HCT116 (cell line): ENCODE results near the gene SARS1. TPM values are rescaled to one million over a fixed set of nuclear protein-coding genes. Genes with fewer than 3 reads are reported as not detected.

Experiments
- ATAC-seq: fragments of 200-7000 bp; cut with Tn5 transposase; 2 replicates; pipeline ENCODE4 v1.9.1; 2020; ENCODE audit warnings: mild to moderate bottlenecking, moderate library complexity
- BruUV-seq: library from RNA; stranded (reverse); fragments of 400-500 nt; replicated peaks from 2 replicates; lab custom pipeline; 2021; lab: Mats Ljungman, UMichigan
- CTCF ChIA-PET: fragments of 300-600 bp; sonication (Branson Sonifier 250); formaldehyde crosslinking; loops from one replicate; lab custom pipeline; 2021; ENCODE audit warnings: antibody characterized with exemption; lab: Charles Lee
- POLR2A ChIA-PET: fragments of 300-600, 350-600 bp; sonication (Branson Sonifier 250); formaldehyde crosslinking; loops from one replicate; lab custom pipeline; 2021; ENCODE audit warnings: antibody characterized with exemption; lab: Charles Lee
- RAD21 ChIA-PET, 2 experiments: fragments of 300-600 bp; sonication (Branson Sonifier 250); formaldehyde crosslinking; loops; one replicate each; lab custom pipeline; 2023; ENCODE audit warnings: low total read pairs in 2 of 2; ENCODE audit not compliant: uncharacterized antibody in 2 of 2, unreplicated experiment in 2 of 2, low non-redundant PET in 1 of 2; lab: Charles Lee
- DNase-seq: peaks from one replicate; pipeline ENCODE4 v3.0.0-alpha.2; 2010; ENCODE audit warnings: low read depth, low spot score
- H2AFZ ChIP-seq: fragments of 200-600 bp; shearing (Covaris generic), sonication (generic); 2 replicates; pipeline ENCODE4 v1.6.1; 2017; ENCODE audit warnings: low read depth, mixed run types, mixed read lengths, antibody characterized with exemption, low read length; ENCODE audit not compliant: poor library complexity, severe bottlenecking
- H3K27ac ChIP-seq: 2 replicates; pipeline ENCODE4 v1.5.1; 2012; ENCODE audit warnings: low read depth, low read length
- H3K27me3 ChIP-seq: fragments of 200-600 bp; sonication (generic); 2 replicates; pipeline ENCODE4 v1.6.1; 2016; ENCODE audit warnings: mixed run types, low read length, mixed read lengths; ENCODE audit not compliant: insufficient read depth
- H3K36me3 ChIP-seq, 2 experiments: fragments of 200-500 bp in 1 of 2; fragments of 200-600 bp in 1 of 2; sonication (Bioruptor generic) in 1 of 2; sonication (generic) in 1 of 2; 2 replicates each; pipeline versions ENCODE4 v1.5.1 to v1.6.1; 2014 to 2016; ENCODE audit warnings: low read length in 2 of 2, inconsistent platforms in 1 of 2, mixed read lengths in 1 of 2, mixed run types in 1 of 2; ENCODE audit not compliant: insufficient read depth in 2 of 2, control insufficient read depth in 1 of 2
- H3K4me1 ChIP-seq, 2 experiments: fragments of 200-600 bp in 1 of 2; sonication (generic) in 1 of 2; 2 replicates each; pipeline versions ENCODE4 v1.5.1 to v1.6.1; 2012 to 2017; ENCODE audit warnings: low read length in 2 of 2, inconsistent platforms in 1 of 2, mild to moderate bottlenecking in 1 of 2, mixed read lengths in 1 of 2, mixed run types in 1 of 2, moderate library complexity in 1 of 2; ENCODE audit not compliant: insufficient read depth in 2 of 2, control insufficient read depth in 1 of 2
- H3K4me2 ChIP-seq: fragments of 200-600 bp; sonication (generic); 2 replicates; pipeline ENCODE4 v1.6.1; 2017; ENCODE audit warnings: mixed run types, low read length, mixed read lengths
- H3K4me3 ChIP-seq, 2 experiments: fragments of 200-600 bp in 1 of 2; sonication (generic) in 1 of 2; replicated peaks in 1 of 2; 2 replicates each; pipeline ENCODE4 v1.5.1; 2011 to 2016; ENCODE audit warnings: low read length in 2 of 2, control low read depth in 1 of 2, low read depth in 1 of 2, mild to moderate bottlenecking in 1 of 2, mixed read lengths in 1 of 2, mixed run types in 1 of 2
- H3K79me2 ChIP-seq: fragments of 200-600 bp; sonication (generic); 2 replicates; pipeline ENCODE4 v1.6.1; 2017; ENCODE audit warnings: mild to moderate bottlenecking, mixed run types, low read length, moderate library complexity, mixed read lengths; ENCODE audit not compliant: insufficient read depth
- H3K9ac ChIP-seq: fragments of 200-600 bp; sonication (generic); 2 replicates; pipeline ENCODE4 v1.6.1; 2016; ENCODE audit warnings: low read length, mixed read lengths
- H3K9me2 ChIP-seq: fragments of 200-600 bp; sonication (generic), shearing (Covaris generic); 2 replicates; pipeline ENCODE4 v1.6.1; 2017; ENCODE audit warnings: mixed run types, mild to moderate bottlenecking, moderate library complexity; ENCODE audit not compliant: insufficient read depth
- H3K9me3 ChIP-seq, 2 experiments: fragments of 200-500 bp in 1 of 2; fragments of 200-600 bp in 1 of 2; sonication (Bioruptor generic) in 1 of 2; sonication (generic) in 1 of 2; 2 replicates each; pipeline ENCODE4 v1.6.1; 2014 to 2017; ENCODE audit warnings: low read length in 2 of 2, mixed read lengths in 2 of 2, inconsistent platforms in 1 of 2, low read depth in 1 of 2, mild to moderate bottlenecking in 1 of 2, mixed run types in 1 of 2, moderate library complexity in 1 of 2; ENCODE audit not compliant: control insufficient read depth in 1 of 2, insufficient read depth in 1 of 2
- H4K20me1 ChIP-seq: fragments of 200-600 bp; sonication (generic), shearing (Covaris generic); 2 replicates; pipeline ENCODE4 v1.6.1; 2017; ENCODE audit warnings: mixed run types, mild to moderate bottlenecking, moderate library complexity; ENCODE audit not compliant: insufficient read depth
- ATF3 ChIP-seq: IDR thresholded peaks from 2 replicates; pipeline ENCODE4 v1.6.1; 2012
- ELF1 ChIP-seq: IDR thresholded peaks from 2 replicates; pipeline ENCODE4 v1.6.1; 2012; ENCODE audit warnings: low read depth, borderline replicate concordance
- EZH2phosphoT487 ChIP-seq: fragments of 200-600 bp; IDR thresholded peaks from 2 replicates; pipeline ENCODE4 v1.6.1; 2018; ENCODE audit warnings: antibody characterized with exemption, borderline replicate concordance
- FOSL1 ChIP-seq: IDR thresholded peaks from 2 replicates; pipeline ENCODE4 v1.6.1; 2012; ENCODE audit warnings: low read depth
- JUND ChIP-seq: IDR thresholded peaks from 2 replicates; pipeline ENCODE4 v1.6.1; 2012
- POLR2AphosphoS5 ChIP-seq: IDR thresholded peaks from 2 replicates; pipeline ENCODE4 v1.6.1; 2011; ENCODE audit warnings: mild to moderate bottlenecking, low read depth, low read length, moderate library complexity
- RAD21 ChIP-seq: IDR thresholded peaks from 2 replicates; pipeline ENCODE4 v1.6.1; 2012; ENCODE audit warnings: low read depth, mild to moderate bottlenecking
- SIN3A ChIP-seq: IDR thresholded peaks from 2 replicates; pipeline ENCODE4 v1.6.1; 2012; ENCODE audit warnings: low read depth
- SRF ChIP-seq: IDR thresholded peaks from 2 replicates; pipeline ENCODE4 v1.6.1; 2012; ENCODE audit warnings: low read depth
- TCF7L2 ChIP-seq: IDR thresholded peaks from 2 replicates; pipeline ENCODE4 v1.7.0; 2011; ENCODE audit warnings: borderline replicate concordance, inconsistent platforms; ENCODE audit not compliant: insufficient read depth, insufficient read length; ENCODE audit errors: extremely low read depth
- YY1 ChIP-seq: IDR thresholded peaks from 2 replicates; pipeline ENCODE4 v1.6.1; 2011; ENCODE audit warnings: low read length, low read depth, moderate library complexity, mild to moderate bottlenecking; ENCODE audit not compliant: insufficient replicate concordance; ENCODE audit errors: extremely low read depth
- ZFX ChIP-seq: fragments of 450-650 bp; IDR thresholded peaks from 2 replicates; pipeline ENCODE4 v1.6.1; 2017
- intact Hi-C: fragments of 100-400 bp; cut with micrococcal nuclease; formaldehyde crosslinking; loops from 2 replicates; pipeline ENCODE4 v1.10.0; 2022
- total RNA-seq: library from RNA; stranded (reverse); gene quantifications from one replicate; pipeline ENCODE4 v1.2.1, GENCODE V29; 2021; ENCODE audit not compliant: unreplicated experiment
- TF ChIP-seq, protein P1 (sequence below): IDR thresholded peaks from 2 replicates; pipeline ENCODE4 v1.6.1; 2012

Gene SARS1
- total RNA-seq, 1 experiment from 2014 or later, result 206 TPM

DNA sequence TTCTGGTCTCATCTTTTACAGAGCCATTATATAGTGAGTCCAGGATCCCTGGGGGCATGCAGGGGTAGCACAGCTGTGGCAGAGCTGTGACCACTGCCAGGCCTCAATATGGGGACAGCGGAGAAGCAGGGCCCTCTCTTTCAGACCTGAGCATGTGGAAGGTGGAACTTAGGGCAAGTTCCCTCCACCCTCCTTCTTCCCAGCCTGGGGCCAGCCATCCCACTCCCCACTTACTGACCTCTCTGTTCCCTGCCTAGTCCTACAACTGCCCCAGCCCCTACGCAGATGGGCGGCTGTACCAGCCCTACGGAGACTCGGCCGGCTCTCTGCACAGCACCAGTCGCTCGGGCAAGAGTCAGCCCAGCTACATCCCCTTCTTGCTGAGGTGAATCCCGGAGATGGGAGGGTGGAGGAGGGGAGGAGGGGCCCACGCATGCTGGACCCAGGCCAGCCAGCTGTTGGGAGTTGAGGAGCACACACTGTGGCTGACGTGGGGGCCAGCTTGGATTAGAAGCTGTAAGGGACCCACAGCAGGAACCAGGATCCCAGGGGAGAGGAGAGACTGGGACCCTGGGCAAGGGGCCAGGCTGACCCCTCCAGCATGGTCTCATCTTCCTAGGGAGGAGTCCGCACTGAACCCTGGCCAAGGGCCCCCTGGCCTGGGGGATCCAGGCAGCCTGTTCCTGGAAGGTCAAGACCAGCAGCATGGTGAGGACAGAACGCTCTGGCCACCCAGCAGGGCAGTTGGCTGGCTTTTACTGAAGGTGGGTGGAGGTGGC, 58.5 kb downstream of the SARS1 start:
- Histone ChIP-seq H2AFZ (no peak overlapping the region), H3K79me2 (no peaks in the 10 kb centered on the region), H3K27me3 (no peaks in the 10 kb centered on the region), H3K9me2 (no peaks in the 10 kb centered on the region), H3K4me1 (peaks cover 33 to 39% of the 10 kb centered on the region in 2 experiments), H3K9me3 (no peaks in the 10 kb centered on the region), H3K36me3 (peaks cover 0 to 2% of the 10 kb centered on the region in 2 experiments; a peak in 1 of 4 replicates)
- intact Hi-C loops, result no loop called here
- DNase-seq, result no peak
- TF ChIP-seq RAD21, result no peak
- TF ChIP-seq ELF1, result no peak
- no peak for TF ChIP-seq JUND
- TF ChIP-seq POLR2AphosphoS5, result no peak
- no peak for TF ChIP-seq FOSL1
- no peak for TF ChIP-seq ZFX
- TF ChIP-seq EZH2phosphoT487, result no peak
- no peak for TF ChIP-seq SRF
- TF ChIP-seq YY1, result no peak
- TF ChIP-seq SIN3A, result no peak
- no peak for TF ChIP-seq ATF3
- TF ChIP-seq, protein P1, sequence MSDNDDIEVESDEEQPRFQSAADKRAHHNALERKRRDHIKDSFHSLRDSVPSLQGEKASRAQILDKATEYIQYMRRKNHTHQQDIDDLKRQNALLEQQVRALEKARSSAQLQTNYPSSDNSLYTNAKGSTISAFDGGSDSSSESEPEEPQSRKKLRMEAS, result no peak
- TF ChIP-seq TCF7L2, result no peak
- TF ChIP-seq, all 23 proteins: peak for 0
- Histone ChIP-seq H3K9ac (no peak overlapping the region), H3K4me3 (no peak overlapping the region), H3K27ac (no peak overlapping the region), H3K4me2 (no peak overlapping the region), H4K20me1 (no peaks in the 10 kb centered on the region)
- ChIA-PET POLR2A (no interaction called here), CTCF (no interaction called here), RAD21 (no interaction called here)
- BruUV-seq, result no TSS peak
- ATAC-seq, result no peak
